ENCODE measurements around the gene FBXL20. TPM values are rescaled to one million over a fixed set of nuclear protein-coding genes. Genes with fewer than 3 reads are reported as not detected.
A peak's percentile ranks its signal among the peaks of the same experiment; 100 is the strongest.

Gene FBXL20
- total RNA-seq, 3 donors from 2014 or later = 17.0 to 33.1 (median 25.3) TPM

DNA sequence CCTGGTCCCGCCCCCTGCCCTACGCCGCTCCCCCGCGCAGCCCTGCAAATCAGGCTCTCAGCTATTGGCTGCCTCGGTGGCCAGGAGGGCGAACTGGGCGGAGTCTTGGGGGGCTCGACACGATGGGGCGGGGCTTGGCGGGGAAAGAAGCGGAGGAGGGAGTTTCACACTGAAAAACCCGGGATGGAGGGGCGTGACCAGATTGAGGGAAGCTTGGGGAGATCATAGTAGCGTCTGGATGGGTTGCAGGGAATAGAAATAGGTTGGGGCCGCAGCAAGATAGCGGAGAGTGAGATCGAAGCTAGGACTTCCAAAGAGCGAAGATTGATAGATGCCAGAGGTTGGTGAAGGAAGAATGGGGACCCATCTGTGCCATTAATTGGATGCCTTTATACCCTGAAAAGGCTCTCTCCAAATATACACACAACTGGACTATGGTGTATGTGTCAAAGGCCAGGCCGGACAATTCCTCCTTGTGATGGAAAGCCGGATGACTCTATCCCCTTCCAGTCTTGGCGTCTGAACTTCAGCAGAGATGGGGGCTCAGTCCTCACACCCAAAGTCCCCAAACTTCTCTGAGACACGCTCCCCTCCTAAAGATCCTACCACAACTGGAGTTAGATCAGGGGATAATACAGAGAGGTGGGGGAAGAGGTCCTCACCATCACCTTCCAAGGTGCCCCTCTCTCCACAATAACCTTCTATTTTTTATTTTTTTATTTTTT, 175.3 kb downstream of the FBXL20 start:
- Histone ChIP-seq H3K36me3 (no peaks in the 10 kb centered on the region), H3K27me3 (peaks cover 4 to 7% of the 10 kb centered on the region in 2 donors), H3K4me1 (peaks cover 6% of the 10 kb centered on the region in 2 donors), H3K27ac (no peak overlapping the region), H3K9me3 (no peaks in the 10 kb centered on the region), H3K4me3 (peak overlapping the region; percentile 41 to 87 (median 75))
- intact Hi-C loops (cut with DNase I; ENCODE audit: low total_unique reads) = no loop called here
- TF ChIP-seq POLR2A (IDR thresholded peaks at IDR 0.05) = no peak
- DNase-seq (ENCODE audit: low spot score in 2 of 2) = peak; percentile 71 to 95

- no peak for TF ChIP-seq POLR2A (IDR thresholded peaks at IDR 0.05)
- TF ChIP-seq POLR2AphosphoS5 (IDR thresholded peaks at IDR 0.05) = peak in 1 of 3 donors; percentile 58
- TF ChIP-seq, protein P1, sequence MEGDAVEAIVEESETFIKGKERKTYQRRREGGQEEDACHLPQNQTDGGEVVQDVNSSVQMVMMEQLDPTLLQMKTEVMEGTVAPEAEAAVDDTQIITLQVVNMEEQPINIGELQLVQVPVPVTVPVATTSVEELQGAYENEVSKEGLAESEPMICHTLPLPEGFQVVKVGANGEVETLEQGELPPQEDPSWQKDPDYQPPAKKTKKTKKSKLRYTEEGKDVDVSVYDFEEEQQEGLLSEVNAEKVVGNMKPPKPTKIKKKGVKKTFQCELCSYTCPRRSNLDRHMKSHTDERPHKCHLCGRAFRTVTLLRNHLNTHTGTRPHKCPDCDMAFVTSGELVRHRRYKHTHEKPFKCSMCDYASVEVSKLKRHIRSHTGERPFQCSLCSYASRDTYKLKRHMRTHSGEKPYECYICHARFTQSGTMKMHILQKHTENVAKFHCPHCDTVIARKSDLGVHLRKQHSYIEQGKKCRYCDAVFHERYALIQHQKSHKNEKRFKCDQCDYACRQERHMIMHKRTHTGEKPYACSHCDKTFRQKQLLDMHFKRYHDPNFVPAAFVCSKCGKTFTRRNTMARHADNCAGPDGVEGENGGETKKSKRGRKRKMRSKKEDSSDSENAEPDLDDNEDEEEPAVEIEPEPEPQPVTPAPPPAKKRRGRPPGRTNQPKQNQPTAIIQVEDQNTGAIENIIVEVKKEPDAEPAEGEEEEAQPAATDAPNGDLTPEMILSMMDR (IDR thresholded peaks at IDR 0.05) = no peak
- peak within 1 kb of the TSS; percentile 83 to 87 for H3K27ac ChIP-seq
- H3K9me3 ChIP-seq = no peaks in the 10 kb centered on the region
- H3K36me3 ChIP-seq = no peaks in the 10 kb centered on the region
- DNase-seq (ENCODE audit: low spot score in 2 of 2) = no peak
- peaks cover 6% of the 10 kb centered on the region in 2 donors for H3K4me1 ChIP-seq
- H3K4me3 ChIP-seq = peak within 1 kb of the TSS; percentile 41 to 87 (median 75)
- intact Hi-C loops (cut with DNase I; ENCODE audit: low total_unique reads) = no loop called here
- H3K27me3 ChIP-seq = peaks cover 4 to 7% of the 10 kb centered on the region in 2 donors
Observed at GRCh38 chr17:39225308-39225958, 176.0 kb downstream of the FBXL20 start, which contains the start of gene STAC2. STAC2 (minus strand) TSS chr17:39225945; CDS start chr17:39225502, 443 bp downstream.

DNA sequence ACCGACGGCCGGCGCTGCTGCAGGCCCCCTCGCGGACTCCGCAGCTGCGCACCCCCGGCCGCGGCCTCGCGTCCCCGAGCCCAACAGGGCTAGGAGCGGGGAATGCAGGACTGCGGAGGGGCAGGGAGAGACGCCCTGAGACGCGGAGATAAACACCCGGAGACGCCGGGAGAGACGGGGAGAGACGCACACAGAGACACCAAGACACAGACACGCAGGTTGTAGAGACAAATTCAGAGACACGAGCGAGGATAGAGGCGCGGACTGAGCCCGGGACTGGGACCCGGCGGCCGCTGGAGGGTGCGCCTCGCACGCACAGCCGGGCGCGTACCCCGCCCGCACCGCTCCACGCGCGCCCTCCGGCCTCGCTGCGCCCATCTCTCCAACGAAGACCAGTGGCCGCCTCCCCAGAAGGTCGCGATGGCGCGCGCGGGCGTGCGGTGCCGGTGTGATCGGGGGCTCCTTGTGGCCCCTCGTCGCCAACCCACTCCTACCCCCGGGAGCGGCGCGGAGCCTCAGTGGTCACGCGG, 176.6 kb downstream of the FBXL20 start:
- intact Hi-C loops (cut with DNase I; ENCODE audit: low total_unique reads) = no loop called here
- no peak for TF ChIP-seq POLR2A (IDR thresholded peaks at IDR 0.05)
- TF ChIP-seq, protein P1 (IDR thresholded peaks at IDR 0.05) = no peak
- no peak for TF ChIP-seq POLR2AphosphoS5 (IDR thresholded peaks at IDR 0.05)
- H3K9me3 ChIP-seq = no peaks in the 10 kb centered on the region
- no peaks in the 10 kb centered on the region for H3K36me3 ChIP-seq
- peaks cover 4 to 7% of the 10 kb centered on the region in 2 donors for H3K27me3 ChIP-seq
- peaks cover 6% of the 10 kb centered on the region in 2 donors for H3K4me1 ChIP-seq
- no peak for DNase-seq (ENCODE audit: low spot score in 2 of 2)
- H3K4me3 ChIP-seq = peak overlapping the region; percentile 41 to 87 (median 75)
- H3K27ac ChIP-seq = peak overlapping the region; percentile 83 to 87

- Histone ChIP-seq H3K4me3 (peak overlapping the region in 2 of 3 donors; percentile 75 to 87), H3K4me1 (peaks cover 6% of the 10 kb centered on the region in 2 donors), H3K36me3 (no peaks in the 10 kb centered on the region), H3K27ac (peak overlapping the region; percentile 83 to 87), H3K27me3 (peaks cover 4 to 7% of the 10 kb centered on the region in 2 donors), H3K9me3 (no peaks in the 10 kb centered on the region)
- no peak for DNase-seq (ENCODE audit: low spot score in 2 of 2)
- TF ChIP-seq POLR2A (IDR thresholded peaks at IDR 0.05) (no peak), POLR2AphosphoS5 (IDR thresholded peaks at IDR 0.05) (no peak)
- TF ChIP-seq, protein P1 (IDR thresholded peaks at IDR 0.05) = no peak
- intact Hi-C loops (cut with DNase I; ENCODE audit: low total_unique reads) = no loop called here
Observed at GRCh38 chr17:39223907-39224777, 177.3 kb downstream of the FBXL20 start.

All from breast epithelium (tissue), 4 donors.